ENCODE results near the gene CREB3L1. TPM values are rescaled to one million over a fixed set of nuclear protein-coding genes. Genes with fewer than 3 reads are reported as not detected.

Gene CREB3L1
- total and polyA plus RNA-seq, 2 donors (not counting 3 experiments of a cell fraction or from before 2014, with no cell fraction given), result 0.23 to 0.84 TPM

GRCh38 chr11:46291441-46292150, 14.1 kb downstream of the CREB3L1 start:
- no peak for DNase-seq (ENCODE audit: low read depth, low spot score)
- FAIRE-seq, result no peak
- ChIA-PET POLR2A (no interaction called here), CTCF (interaction anchor here (1.4 kb wide), 1 partner anchor 12 kb away, joined by 4 read pairs; no protein-coding TSS in a partner anchor)
- no TSS peak for BruUV-seq (replicated peaks)
- Histone ChIP-seq H3K9me1 (replicated peaks; ENCODE audit: control insufficient read depth, extremely low read depth, insufficient read depth, low read length) (no peaks in the 10 kb centered on the region), H3K4me3 (replicated peaks in 1 of 3; ENCODE audit: insufficient read depth in 1 of 3, low read depth in 1 of 3, low read length in 3 of 3) (no peak overlapping the region), H3K36me3 (ENCODE audit: control insufficient read depth in 2 of 2, extremely low read depth in 1 of 2, insufficient read depth in 2 of 2, low read length in 2 of 2) (no peaks in the 10 kb centered on the region), H4K20me1 (replicated peaks; ENCODE audit: control insufficient read depth, extremely low read depth, insufficient read depth, low read length) (no peaks in the 10 kb centered on the region), H2AFZ (ENCODE audit: low read depth, low read length) (no peak overlapping the region), H3K9me3 (replicated peaks; ENCODE audit: control insufficient read depth, insufficient read depth, low read length) (no peaks in the 10 kb centered on the region), H3K9ac (replicated peaks; ENCODE audit: extremely low read depth, insufficient read depth, low read length) (no peak overlapping the region), H3K4me2 (ENCODE audit: insufficient read depth, low read length) (no peak overlapping the region), H3K79me2 (ENCODE audit: control insufficient read depth, insufficient read depth, low read length) (no peaks in the 10 kb centered on the region), H3K27ac (ENCODE audit: insufficient read depth, low read depth, low read length) (no peak overlapping the region), H3K4me1 (ENCODE audit: control insufficient read depth, extremely low read depth, insufficient read depth, low read length) (peaks cover 12% of the 10 kb centered on the region), H3K27me3 (ENCODE audit: control insufficient read depth in 2 of 2, insufficient read depth in 2 of 2, low read length in 2 of 2) (peaks cover 0 to 5% of the 10 kb centered on the region in 2 experiments)
- intact Hi-C loops (cut with micrococcal nuclease) (no loop called here), dilution Hi-C loops (cut with MboI; ENCODE audit: extremely low pct_ligation_motif_present, low sequenced_read_pairs) (no loop called here)
- no peak for TF ChIP-seq MAX (IDR thresholded peaks at IDR 0.05; ENCODE audit: insufficient read depth, insufficient read length)
- TF ChIP-seq FOS (IDR thresholded peaks at IDR 0.05; ENCODE audit: borderline replicate concordance, insufficient read depth, low read length), result no peak
- TF ChIP-seq POLR2A (IDR thresholded peaks at IDR 0.05; ENCODE audit: low read depth, low read length), result no peak
- TF ChIP-seq, protein P1, sequence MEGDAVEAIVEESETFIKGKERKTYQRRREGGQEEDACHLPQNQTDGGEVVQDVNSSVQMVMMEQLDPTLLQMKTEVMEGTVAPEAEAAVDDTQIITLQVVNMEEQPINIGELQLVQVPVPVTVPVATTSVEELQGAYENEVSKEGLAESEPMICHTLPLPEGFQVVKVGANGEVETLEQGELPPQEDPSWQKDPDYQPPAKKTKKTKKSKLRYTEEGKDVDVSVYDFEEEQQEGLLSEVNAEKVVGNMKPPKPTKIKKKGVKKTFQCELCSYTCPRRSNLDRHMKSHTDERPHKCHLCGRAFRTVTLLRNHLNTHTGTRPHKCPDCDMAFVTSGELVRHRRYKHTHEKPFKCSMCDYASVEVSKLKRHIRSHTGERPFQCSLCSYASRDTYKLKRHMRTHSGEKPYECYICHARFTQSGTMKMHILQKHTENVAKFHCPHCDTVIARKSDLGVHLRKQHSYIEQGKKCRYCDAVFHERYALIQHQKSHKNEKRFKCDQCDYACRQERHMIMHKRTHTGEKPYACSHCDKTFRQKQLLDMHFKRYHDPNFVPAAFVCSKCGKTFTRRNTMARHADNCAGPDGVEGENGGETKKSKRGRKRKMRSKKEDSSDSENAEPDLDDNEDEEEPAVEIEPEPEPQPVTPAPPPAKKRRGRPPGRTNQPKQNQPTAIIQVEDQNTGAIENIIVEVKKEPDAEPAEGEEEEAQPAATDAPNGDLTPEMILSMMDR (IDR thresholded peaks at IDR 0.05; ENCODE audit: extremely low read depth in 1 of 2, insufficient read depth in 1 of 2, low read depth in 1 of 2, low read length in 2 of 2), result no peak
- no peak for TF ChIP-seq EZH2 (IDR thresholded peaks at IDR 0.05; ENCODE audit: borderline replicate concordance, low read depth, low read length, severe bottlenecking)
- TF ChIP-seq GATA2 (IDR thresholded peaks at IDR 0.05; ENCODE audit: insufficient read depth, insufficient read length, low read depth, low read length), result no peak
- TF ChIP-seq JUN (IDR thresholded peaks at IDR 0.05; ENCODE audit: borderline replicate concordance, insufficient read depth, insufficient read length, low read depth), result no peak
- no peak for TF ChIP-seq MYC (IDR thresholded peaks at IDR 0.05; ENCODE audit: low read depth, low read length)
- no peak for TF ChIP-seq POLR2AphosphoS5 (IDR thresholded peaks at IDR 0.05; ENCODE audit: insufficient read depth, low read depth, low read length)

Measured in endothelial cell of umbilical vein (primary cell).